Left renal cortex interstitium (tissue), 4 donors: Measurements from ENCODE around the gene ZNF575. TPM values are rescaled to one million over a fixed set of nuclear protein-coding genes. Genes with fewer than 3 reads are reported as not detected.
"Not testable (repeated sequence)": the region's sequence is repeated elsewhere in the genome, so short reads cannot be mapped to it uniquely, and the experiment has no call there.

Experiments used
- DNase-seq, 4 donors: peaks; one replicate each; pipeline ENCODE4 v3.0.0-alpha.2; 2013; ENCODE audit warnings: low read depth in 4 of 4, low spot score in 2 of 4, missing footprints in 1 of 4
- polyA plus RNA-seq, 4 donors: library from polyadenylated mRNA; unstranded; fragments of 120-200 nt; gene quantifications; one replicate each; pipeline ENCODE4 v1.2.1, GENCODE V29; 2013; ENCODE audit not compliant: insufficient read length in 4 of 4

The ZNF575 gene
- polyA plus RNA-seq, 4 donors = 1.9 to 3.4 (median 2.4) TPM

DNA sequence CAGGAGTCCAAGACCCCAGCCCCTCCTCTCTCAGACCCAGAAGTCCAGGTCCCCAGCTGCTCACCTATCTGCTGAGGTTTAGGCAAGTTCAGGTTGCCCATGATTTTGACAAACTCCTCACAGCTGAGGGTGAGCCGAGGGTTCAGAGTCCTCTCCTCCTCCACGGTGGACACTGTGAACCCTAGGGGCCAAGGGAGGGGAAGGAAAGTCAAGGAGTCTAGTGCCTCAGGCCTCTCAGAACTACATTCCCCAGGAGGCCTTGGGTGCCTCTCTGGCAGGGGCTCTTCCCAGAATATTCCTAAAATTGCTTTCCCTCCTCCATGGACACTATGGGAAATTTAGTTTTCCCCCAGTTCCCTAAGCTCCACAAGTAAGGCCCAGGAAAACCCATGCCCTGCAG is 25.1 kb upstream of the ZNF575 start:
- DNase-seq = no peak

GRCh38 chr19:43510713-43511112 is 22.3 kb upstream of the ZNF575 start:
- DNase-seq = no peak

DNA sequence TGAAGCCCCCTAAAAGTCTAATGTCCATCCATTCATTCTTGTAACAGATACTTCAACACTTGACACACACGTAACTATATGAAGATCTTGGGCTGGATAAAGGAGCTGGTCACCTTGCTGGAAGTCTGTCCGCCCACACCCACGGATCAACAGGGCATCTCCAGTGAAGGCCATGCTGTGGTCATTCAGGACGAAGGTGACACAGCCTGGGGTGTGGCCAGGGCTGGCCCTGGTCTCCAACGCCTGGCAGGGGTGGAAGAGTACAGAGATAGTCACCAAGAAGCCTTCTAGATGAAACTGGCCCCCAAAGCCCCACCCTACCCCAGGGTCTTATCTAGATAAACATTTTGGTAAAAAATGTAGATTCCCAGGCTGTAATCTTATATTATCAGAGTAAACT is 21.7 kb upstream of the ZNF575 start:
- DNase-seq = no peak

DNA sequence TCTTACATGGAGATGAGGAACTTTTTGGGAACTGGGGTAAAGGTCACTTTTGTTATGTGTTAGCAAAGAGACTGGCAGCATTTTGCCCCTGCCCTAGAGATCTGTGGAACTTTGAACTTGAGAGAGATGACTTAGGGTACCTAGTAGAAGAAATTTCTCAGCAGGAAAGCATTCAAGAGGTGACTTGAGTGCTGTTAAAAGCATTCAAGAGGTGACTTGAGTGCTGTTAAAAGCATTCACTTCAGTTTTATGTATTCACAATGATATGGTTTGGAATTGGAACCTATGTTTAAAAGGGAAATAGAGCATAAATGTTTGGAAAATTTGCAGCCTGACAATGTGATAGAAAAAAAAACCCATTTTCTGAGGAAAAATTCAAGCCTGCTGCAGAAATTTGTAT is 20.6 kb upstream of the ZNF575 start:
- not testable (repeated sequence) for DNase-seq

- no peak for DNase-seq
Observed at GRCh38 chr19:43518051-43518450, 14.9 kb upstream of the ZNF575 start.

GRCh38 chr19:43519436-43520088 is 13.4 kb upstream of the ZNF575 start:
- no peak for DNase-seq

DNA sequence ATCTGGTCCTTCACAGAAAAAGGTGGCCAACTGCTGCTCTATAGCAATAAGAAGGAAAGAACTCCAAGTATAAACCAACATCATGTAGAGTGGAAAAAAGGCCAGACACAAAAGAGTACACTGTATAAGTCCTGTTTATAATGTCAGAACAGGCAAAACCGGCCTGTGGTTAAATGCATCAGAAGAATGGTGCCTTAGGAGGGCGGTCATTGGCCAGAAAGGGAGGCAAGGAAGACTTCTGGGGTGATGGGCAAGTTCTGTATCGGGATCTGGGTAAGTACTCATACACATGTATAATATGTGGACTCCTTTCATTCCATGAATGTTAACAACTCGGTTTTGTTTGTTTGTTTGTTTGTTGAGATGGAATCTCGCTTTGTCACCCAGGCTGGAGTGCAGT is 10.1 kb upstream of the ZNF575 start:
- no peak for DNase-seq

DNA sequence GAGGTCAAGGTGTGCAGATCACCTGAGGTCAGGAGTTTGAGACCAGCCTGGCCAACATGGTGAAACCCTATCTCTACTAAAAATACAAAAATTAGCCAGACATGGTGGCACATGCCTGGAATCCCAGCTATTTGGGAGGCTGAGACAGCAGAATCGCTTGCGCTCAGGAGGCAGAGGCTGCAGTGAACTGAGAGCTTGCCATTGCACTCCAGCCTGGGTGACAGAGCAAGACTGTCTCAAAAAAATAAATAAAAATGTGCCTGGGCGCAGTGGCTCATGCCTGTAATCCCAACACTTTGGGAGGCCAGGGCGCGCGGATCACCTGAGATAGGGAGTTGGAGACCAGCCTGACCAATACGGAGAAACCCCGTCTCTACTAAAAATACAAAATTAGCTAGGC is 9.3 kb upstream of the ZNF575 start:
- DNase-seq = not testable (repeated sequence)

GRCh38 chr19:43524922-43525835 is 7.8 kb upstream of the ZNF575 start:
- no peak for DNase-seq

DNA sequence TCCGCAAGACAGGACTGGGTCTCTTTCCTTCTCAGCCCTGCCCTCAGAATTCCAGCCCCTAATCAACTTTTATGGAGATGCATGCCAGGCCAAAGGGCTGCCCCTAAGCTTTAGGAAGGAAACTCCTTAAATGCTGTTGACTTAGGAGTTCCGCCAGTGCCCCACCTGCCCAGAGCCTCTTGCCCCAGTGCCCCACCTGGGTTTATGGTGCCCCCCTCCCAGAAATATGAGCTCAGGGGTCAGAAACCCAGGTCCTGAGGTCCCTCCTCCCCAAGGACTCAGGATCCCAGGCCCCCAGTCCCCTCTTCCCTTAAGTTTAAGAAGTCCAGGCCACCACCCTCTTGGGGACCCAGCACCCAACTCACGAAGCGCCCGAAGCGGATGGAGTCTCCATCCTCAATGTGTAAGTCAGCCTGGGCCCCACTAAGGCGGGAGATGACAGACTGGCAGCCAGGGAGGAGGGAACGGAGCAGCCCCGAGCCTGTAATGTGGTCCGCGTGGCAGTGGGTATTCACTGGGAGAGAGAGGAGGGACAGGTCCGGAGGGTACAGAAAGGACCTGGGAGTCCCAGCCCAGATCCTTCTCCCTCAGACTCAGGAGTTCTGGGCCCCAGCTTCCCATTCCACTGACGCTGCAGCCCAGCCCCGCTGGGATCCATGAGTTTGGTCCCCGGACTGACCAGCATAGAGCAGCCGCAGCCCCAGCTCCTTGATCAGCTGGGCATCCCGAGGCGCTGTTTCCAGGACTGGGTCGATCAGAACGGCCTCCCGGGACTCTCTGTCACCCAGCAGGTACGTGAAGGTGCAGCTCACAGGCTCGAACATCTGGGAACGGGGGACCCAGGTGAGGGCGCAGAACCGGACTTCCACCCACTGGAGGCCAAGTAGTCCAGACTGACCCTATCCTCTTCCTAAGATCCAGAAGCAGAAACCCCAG is 6.9 kb upstream of the ZNF575 start:
- DNase-seq = no peak

DNA sequence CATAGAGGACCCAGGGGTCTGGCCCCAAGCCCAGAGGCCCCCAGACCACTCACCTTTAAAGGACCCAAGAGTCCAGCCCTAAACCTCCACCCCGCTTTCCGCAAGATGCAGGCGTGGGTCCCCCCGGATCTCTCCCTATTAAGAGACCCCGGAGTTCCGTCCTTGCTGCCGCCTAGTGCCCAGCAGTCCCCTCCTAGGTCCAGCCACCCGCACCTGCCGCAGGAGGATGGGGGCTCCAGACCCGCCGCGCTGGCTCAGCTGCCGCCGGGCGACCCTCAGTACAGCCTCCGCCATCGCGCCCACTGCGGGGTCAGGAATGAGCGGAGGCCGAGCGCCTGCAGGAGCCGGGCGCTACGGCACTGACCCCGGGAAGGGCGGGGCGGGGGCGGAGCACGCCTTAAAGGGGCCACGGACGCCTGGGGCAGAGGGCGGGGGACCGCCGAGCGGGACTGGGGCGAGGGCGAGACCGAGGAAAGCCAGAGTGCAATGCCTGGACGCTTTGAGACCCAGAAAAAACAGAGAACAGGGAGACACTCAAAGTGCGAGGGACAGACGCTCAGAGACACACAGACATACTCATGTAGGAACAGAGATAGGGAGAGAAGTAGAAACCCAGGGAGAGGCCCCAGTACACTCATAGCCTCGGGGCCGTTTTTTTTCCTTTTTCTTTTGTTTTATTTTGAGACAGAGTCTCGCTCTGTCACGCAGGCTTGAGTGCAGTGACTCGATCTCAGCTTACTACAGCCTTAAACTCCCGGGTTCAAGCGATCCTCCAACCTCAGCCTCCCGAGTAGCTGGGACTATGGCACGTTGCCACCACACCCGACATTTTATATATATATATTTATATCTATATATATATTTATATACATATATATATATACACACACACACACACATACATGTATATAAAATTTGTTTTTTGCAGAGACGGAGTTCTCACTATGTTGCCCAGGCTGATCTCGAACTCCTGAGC is 5.8 kb upstream of the ZNF575 start, which contains the start of gene ETHE1:
ETHE1 (minus strand) TSS at position 318 of the 976 bp plus-strand sequence; CDS start at position 294, 24 bp downstream.
- no peak for DNase-seq

DNA sequence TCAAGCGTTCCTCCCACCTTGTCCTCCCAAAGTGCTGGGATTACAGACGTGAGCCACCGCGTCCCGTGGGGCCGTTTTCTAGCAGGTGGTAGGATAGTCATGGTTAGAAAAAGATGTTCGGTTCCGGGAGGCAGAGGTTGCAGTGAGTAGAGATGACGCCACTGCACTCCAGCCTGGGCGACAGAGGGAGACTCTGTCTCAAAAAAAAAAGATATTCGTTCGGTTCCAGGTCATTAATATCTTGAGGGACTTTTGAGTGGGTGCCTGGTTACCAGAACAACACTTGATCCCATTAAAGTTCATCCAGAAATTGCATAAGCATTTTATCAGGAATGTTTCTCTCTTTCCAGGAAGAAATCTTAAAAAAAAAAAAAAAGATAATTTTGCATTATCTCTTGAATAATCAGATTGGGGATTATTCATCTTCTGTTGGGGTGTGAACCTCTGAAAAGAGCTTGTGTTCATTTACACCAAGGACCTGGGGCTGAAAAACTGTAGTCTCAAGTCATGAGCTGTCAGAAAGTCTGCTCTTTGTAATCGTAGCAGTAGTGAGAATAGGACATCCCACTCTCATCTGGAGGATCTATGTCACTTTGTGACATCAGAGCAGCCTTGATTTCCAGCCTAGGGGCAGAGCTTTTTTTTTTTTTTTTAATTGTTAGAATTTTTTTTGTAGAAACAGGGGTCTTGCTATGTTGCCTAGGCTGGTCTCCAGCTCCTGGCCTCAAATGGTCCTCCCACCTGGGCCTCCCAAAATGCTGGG is 4.9 kb upstream of the ZNF575 start:
- DNase-seq = peak in 1 of 4 donors; percentile 25

DNA sequence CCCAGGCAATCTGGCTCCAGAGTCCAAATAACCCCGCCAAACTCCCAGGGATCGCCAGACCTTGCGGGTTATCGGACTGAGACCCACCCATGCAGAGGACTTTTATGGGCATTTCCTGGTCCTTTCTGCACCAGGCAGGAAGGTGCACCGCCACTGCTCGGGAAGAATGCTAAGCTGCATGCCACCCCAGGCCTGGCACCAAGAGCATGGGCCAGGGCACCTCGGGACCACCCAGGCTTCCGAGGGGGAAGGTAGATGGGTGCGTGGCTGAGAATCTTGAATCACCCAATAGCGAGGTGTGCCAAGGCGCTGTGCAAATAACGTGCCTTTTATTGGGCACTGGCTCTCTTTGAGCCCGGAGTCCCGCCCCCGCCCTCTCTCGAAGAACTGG is 422 bp upstream of the ZNF575 start:
- no peak for DNase-seq

- peak; percentile 90 to 99 (median 96) for DNase-seq
Observed at GRCh38 chr19:43533546-43534304, 737 bp downstream of the ZNF575 start.

DNA sequence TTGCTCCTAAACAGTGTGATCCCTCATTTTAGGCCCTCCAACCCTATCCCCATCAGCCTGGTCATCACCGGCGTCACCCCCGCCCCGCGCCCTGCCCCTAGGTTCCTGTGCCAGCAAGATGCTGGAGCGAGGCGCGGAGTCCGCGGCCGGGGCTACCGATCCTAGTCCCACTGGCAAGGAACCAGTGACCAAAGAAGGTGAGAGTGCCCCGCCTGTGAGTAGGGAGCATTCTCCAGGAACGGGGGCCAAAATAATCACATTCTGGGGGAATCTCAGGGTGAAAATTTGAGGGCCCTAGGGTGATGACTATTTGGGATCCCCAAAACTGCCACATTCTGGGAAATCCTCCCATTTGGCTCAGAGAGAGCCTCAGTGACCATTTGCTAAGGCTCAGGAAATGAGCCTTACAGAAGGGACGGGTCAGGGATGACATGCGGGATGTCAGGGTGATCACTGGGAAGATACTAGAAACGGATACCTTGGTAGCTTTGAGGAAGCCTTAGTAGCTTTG is 1.4 kb downstream of the ZNF575 start:
- no peak for DNase-seq

DNA sequence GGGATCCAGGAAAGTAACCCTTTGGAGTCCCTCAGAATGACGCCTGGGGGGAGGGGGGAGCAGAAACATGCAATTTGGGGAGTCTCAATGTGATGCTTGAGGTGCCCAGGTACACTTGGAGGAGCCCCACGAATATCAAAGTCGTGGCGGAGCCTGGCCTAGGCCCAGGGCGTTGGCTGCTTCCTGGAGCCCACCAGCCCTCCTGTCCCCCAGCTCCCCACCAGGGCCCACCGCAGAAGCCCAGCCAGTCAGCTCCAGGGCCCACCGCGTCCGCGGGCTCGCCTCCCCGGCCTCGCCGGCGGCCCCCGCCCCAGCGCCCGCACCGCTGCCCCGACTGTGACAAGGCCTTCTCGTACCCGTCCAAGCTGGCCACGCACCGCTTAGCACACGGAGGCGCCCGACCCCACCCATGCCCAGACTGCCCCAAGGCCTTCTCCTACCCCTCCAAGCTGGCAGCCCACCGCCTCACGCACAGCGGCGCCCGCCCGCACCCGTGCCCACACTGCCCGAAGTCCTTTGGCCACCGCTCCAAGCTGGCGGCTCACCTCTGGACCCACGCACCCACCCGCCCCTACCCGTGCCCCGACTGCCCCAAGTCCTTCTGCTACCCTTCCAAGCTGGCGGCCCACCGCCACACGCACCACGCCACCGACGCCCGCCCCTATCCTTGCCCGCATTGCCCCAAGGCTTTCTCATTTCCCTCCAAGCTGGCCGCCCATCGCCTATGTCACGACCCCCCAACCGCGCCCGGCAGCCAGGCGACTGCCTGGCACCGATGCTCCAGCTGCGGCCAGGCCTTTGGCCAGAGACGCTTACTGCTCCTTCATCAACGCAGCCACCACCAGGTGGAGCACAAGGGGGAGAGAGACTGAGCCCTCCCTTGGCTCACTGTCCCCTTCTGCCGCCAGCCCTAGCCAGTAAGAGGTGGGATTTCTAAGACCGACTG is 2.1 kb downstream of the ZNF575 start:
- DNase-seq = peak in 1 of 4 donors; percentile 15

DNA sequence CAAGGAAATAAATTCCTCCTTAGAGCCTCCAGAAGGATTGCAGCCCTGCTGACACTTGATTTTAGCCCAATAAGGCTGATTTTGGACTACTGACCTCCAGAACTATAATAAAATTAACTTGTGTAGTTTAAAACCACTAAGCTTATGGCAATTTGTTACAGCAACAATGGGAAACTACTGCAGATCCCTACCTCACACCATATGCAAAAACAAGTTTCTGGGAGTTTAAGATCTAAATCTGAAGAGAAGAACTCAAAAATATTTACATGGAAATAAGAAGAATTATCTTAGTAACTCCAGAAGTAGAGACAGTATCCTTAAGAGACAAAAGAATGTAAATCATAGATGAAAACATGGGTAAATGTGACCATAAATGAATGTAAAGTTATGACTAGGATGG is 5.9 kb downstream of the ZNF575 start:
- DNase-seq = no peak
